Measurements from ENCODE around the gene MAT2A. TPM values are rescaled to one million over a fixed set of nuclear protein-coding genes. Genes with fewer than 3 reads are reported as not detected.

MAT2A gene
- total RNA-seq, 3 donors from 2014 or later (not counting 1 experiment from before 2014, with no cell fraction given) = 116 to 141 (median 135) TPM

DNA sequence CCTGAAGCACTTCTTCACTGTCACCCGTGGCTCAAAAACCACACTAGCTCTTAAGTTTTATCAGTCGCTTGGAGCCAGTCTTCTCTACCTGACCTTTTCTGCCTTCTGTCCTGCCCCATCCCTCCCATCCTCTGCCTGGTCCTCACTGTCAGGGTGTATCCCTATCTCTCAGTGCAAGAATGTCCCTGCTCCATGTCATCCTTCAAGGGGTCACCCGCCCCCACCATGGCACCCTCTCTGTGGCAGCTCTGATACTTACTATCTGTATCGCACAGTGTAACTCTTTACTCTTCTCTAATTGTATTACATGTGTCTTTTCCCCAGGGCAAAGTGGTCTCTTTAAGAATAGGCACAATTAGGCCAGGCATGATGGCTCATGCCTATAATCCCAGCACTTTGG lies 49.7 kb downstream of the MAT2A start:
- H3K27ac ChIP-seq (ENCODE audit: low read length) = no peak overlapping the region
- no peaks in the 10 kb centered on the region for H3K27me3 ChIP-seq (ENCODE audit: control insufficient read depth, insufficient read depth, low read length)
- Mint-ChIP-seq H3K4me1 (peaks cover 29 to 40% of the 10 kb centered on the region in 2 donors), H3K4me3 (no peak overlapping the region), H3K9me3 (no peaks in the 10 kb centered on the region), H3K27ac (peak overlapping the region in 1 of 2 donors; percentile 56), H3K36me3 (no peaks in the 10 kb centered on the region), H3K27me3 (ENCODE audit: low read depth in 2 of 2) (no peaks in the 10 kb centered on the region)
- no peaks in the 10 kb centered on the region for H3K36me3 ChIP-seq (ENCODE audit: control insufficient read depth, insufficient read depth, low read length)
- WGBS (ENCODE audit: insufficient coverage) = 68% methylated on average over 4 of the region's 4 CpGs
- H3K4me1 ChIP-seq (ENCODE audit: control insufficient read depth, insufficient read depth, low read length) = peaks cover 29% of the 10 kb centered on the region
- no peak overlapping the region for H3K4me3 ChIP-seq (ENCODE audit: low read length)
- DNase-seq = no peak
- no peaks in the 10 kb centered on the region for H3K9me3 ChIP-seq (ENCODE audit: control insufficient read depth, insufficient read depth, low read length)
- intact Hi-C loops (cut with micrococcal nuclease) = no loop called here
- no peak for ATAC-seq
- TF ChIP-seq, protein P1, sequence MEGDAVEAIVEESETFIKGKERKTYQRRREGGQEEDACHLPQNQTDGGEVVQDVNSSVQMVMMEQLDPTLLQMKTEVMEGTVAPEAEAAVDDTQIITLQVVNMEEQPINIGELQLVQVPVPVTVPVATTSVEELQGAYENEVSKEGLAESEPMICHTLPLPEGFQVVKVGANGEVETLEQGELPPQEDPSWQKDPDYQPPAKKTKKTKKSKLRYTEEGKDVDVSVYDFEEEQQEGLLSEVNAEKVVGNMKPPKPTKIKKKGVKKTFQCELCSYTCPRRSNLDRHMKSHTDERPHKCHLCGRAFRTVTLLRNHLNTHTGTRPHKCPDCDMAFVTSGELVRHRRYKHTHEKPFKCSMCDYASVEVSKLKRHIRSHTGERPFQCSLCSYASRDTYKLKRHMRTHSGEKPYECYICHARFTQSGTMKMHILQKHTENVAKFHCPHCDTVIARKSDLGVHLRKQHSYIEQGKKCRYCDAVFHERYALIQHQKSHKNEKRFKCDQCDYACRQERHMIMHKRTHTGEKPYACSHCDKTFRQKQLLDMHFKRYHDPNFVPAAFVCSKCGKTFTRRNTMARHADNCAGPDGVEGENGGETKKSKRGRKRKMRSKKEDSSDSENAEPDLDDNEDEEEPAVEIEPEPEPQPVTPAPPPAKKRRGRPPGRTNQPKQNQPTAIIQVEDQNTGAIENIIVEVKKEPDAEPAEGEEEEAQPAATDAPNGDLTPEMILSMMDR (IDR thresholded peaks at IDR 0.05) = no peak

GRCh38 chr2:85589181-85589580 lies 50.2 kb downstream of the MAT2A start:
- Histone ChIP-seq H3K36me3 (ENCODE audit: control insufficient read depth, insufficient read depth, low read length) (no peaks in the 10 kb centered on the region), H3K4me1 (ENCODE audit: control insufficient read depth, insufficient read depth, low read length) (peaks cover 26% of the 10 kb centered on the region), H3K27me3 (ENCODE audit: control insufficient read depth, insufficient read depth, low read length) (no peaks in the 10 kb centered on the region), H3K27ac (ENCODE audit: low read length) (no peak overlapping the region), H3K4me3 (ENCODE audit: low read length) (no peak overlapping the region), H3K9me3 (ENCODE audit: control insufficient read depth, insufficient read depth, low read length) (no peaks in the 10 kb centered on the region)
- H3K27me3 Mint-ChIP-seq (ENCODE audit: low read depth in 2 of 2) = no peaks in the 10 kb centered on the region
- H3K36me3 Mint-ChIP-seq = no peaks in the 10 kb centered on the region
- H3K4me1 Mint-ChIP-seq = peaks cover 28 to 38% of the 10 kb centered on the region in 2 donors
- TF ChIP-seq, protein P1 (IDR thresholded peaks at IDR 0.05) = no peak
- H3K4me3 Mint-ChIP-seq = no peak overlapping the region
- H3K27ac Mint-ChIP-seq = peak overlapping the region in 1 of 2 donors; percentile 56
- no peak for DNase-seq
- intact Hi-C loops (cut with micrococcal nuclease) = no loop called here
- H3K9me3 Mint-ChIP-seq = no peaks in the 10 kb centered on the region
- ATAC-seq = no peak
- 97% methylated on average over 4 of the region's 4 CpGs for WGBS (ENCODE audit: insufficient coverage)

DNA sequence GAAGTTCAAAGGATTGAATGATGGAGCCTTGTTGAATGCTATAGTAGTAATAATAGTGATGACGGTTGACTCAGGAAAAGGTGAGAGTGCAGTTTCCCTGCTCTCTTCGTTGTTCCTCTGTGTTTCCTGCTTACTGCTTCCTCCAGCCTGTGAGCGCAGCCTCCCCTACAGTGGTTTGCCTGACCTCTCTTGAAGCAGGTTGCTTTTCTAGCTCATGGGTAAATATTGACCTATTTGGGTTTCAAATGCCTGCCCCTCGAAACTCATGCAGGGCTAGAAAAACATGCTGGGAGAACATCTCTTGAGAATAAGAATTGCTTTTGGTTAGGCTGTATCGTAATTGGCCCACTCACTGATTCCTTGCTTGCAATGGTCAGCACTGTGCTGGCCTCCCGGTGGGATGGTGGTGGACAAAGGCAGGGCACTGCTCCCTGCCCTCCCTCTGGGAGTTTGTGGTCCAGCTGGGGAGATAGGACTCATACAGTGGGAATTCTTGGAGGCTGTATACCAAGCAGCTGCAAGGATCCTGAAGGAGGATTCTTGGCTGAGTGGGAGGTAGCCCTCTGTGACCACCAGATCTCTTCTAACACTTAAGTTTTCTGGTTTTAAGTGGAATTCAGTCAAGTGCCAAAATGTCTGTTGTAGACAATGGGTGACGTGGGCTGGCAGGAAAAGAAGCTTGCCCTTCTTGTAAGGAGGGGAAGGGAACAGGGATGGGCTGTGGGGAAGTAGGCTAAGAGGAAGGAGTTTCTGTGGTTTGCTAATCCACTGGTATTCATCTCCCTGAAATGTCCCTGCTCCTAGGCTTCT lies 51.2 kb downstream of the MAT2A start:
- H3K36me3 Mint-ChIP-seq = no peaks in the 10 kb centered on the region

More for the DNA sequence above, 51.2 kb downstream of the MAT2A start:
- Histone ChIP-seq H3K27me3 (ENCODE audit: control insufficient read depth, insufficient read depth, low read length) (no peaks in the 10 kb centered on the region), H3K9me3 (ENCODE audit: control insufficient read depth, insufficient read depth, low read length) (no peaks in the 10 kb centered on the region), H3K36me3 (ENCODE audit: control insufficient read depth, insufficient read depth, low read length) (no peaks in the 10 kb centered on the region), H3K4me1 (ENCODE audit: control insufficient read depth, insufficient read depth, low read length) (peaks cover 26% of the 10 kb centered on the region), H3K27ac (ENCODE audit: low read length) (no peak overlapping the region), H3K4me3 (ENCODE audit: low read length) (no peak overlapping the region)
- intact Hi-C loops (cut with micrococcal nuclease) = no loop called here
- TF ChIP-seq, protein P1 (IDR thresholded peaks at IDR 0.05) = no peak
- DNase-seq (no peak), ATAC-seq (no peak)
- Mint-ChIP-seq H3K27me3 (ENCODE audit: low read depth in 2 of 2) (no peaks in the 10 kb centered on the region), H3K27ac (no peak overlapping the region), H3K4me3 (no peak overlapping the region), H3K9me3 (no peaks in the 10 kb centered on the region), H3K4me1 (peaks cover 32 to 42% of the 10 kb centered on the region in 2 donors)
- WGBS (ENCODE audit: insufficient coverage) = 68% methylated on average over 7 of the region's 7 CpGs

Measured in natural killer cell (primary cell).